ENCODE data around the gene GCNT2.
"Not testable (repeated sequence)": the region's sequence is repeated elsewhere in the genome, so short reads cannot be mapped to it uniquely, and the experiment has no call there.

Gene GCNT2

DNA sequence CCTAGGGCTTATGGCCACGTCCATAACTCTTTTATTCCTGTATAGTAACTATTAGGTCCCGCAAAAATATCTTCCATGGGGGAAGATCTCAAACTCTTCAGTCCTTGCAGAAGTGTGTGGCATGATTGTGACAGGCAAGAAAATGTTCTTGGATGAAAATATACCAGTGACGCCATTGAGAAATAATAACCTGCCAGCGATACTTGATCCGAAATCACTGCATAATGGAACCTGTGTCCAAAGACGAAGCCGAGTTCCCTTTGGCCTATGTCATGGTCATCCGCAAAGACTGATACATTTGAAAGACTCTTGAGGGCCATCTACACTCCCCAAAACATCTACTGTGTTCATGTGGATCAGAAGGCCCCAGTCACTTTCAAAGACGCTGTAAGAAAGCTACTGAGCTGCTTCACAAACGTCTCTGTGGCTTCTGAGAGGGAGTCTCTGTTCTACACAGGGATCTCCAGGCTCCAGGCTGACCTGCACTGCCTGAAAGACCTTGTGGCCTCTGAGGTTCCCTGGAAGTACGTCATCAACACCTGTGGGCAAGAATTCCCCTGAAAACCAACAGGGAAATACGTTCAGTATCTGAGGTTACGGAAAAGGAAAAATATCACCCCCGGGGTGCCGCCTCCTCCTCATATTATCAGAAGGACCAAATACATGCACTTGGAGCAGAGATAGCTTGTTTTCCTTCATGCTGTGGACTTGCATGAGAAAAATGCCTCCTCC, 6.9 kb upstream of the GCNT2 start:
- DNase-seq (ENCODE audit: low read depth): no peak

DNA sequence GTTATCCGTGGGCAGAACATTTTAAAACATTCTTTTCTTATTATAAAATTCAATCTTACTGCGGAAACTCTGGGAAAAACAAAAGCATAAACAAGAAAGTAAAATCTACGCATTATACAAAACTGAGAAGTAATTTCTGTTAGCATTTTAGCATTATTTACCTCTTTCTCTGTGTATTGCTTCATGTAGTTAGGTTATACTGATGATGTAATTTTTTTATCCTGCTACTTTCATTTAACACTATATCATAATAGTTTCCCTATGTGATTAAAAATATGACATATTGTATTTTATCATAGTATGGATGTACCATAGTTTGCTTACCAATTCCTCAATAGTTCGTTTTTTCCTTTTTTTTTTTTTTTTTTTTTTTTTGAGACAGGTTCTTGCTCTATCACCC, 4.2 kb upstream of the GCNT2 start:
- no peak for DNase-seq (ENCODE audit: low read depth)

DNA sequence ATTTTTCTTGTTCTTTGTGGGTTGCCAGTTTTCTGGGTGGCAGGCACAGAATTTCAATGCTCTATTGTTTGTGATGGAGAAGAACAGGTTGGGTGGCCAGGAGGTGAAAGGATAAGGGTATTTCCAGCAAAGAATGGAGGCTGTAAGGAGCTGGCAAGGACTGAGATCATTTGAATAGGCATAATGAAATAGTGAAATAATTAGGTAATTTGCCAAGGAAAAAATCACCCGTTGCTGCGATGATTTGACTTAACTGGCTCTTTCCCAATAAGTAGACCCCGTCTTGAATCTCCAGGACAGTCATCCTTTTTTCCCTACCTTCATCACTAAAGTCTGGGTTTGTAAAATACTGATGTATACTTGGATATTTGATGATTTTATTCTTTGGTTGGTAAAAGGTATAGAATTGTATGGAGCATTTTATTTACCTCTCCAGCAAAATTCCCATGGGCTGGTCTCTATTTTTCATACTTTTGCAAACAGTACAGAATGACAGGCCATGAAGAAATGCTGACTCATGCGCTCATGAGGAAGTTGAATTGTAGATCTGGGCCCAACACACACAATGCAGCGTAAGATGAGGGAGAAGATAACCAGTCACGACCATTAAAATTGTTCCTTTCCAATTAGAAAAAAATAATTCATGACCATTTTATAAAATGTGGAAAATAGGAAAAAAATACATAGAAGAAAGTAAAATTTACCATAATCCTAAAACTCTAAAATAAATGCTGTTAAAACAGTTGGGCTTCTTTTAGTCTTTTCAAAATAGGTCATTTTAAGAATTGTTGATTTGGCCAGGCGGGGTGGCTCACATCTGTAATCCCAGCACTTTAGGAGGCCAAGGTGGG, 2.4 kb upstream of the GCNT2 start:
- DNase-seq (ENCODE audit: low read depth): no peak

DNA sequence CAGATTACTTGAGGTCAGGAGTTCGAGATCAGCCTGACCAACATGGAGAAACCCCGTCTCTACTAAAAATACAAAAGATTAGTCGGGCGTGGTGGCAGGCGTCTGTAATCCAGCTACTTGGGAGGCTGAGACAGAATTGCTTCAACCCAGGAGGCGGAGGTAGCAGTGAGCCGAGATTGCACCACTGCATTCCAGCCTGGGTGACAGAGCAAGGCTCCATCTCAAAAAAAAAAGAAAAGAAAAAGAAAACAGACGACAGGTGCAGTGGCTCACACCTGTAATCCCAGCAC, 1.8 kb upstream of the GCNT2 start:
- DNase-seq (ENCODE audit: low read depth): not testable (repeated sequence)

DNA sequence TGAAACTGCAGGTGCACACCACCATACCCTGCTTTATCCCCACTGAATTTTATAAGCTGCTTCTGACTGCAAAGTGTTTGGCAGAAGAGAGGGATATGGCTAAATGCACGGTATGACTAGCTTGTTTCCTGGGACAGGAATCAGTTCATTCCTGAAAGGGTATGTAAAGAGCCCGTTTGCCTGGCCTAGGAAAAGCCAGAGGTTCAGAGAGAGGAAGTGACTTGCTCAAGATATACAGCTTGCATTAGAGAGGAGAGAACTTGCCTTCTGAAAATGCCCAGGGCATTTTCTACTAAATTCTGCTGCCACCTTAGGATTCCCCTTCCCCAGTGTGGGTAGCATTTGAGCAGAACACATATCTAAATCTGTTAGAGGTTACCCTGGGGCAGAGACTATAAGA, 683 bp upstream of the GCNT2 start:
- DNase-seq (ENCODE audit: low read depth): no peak

DNA sequence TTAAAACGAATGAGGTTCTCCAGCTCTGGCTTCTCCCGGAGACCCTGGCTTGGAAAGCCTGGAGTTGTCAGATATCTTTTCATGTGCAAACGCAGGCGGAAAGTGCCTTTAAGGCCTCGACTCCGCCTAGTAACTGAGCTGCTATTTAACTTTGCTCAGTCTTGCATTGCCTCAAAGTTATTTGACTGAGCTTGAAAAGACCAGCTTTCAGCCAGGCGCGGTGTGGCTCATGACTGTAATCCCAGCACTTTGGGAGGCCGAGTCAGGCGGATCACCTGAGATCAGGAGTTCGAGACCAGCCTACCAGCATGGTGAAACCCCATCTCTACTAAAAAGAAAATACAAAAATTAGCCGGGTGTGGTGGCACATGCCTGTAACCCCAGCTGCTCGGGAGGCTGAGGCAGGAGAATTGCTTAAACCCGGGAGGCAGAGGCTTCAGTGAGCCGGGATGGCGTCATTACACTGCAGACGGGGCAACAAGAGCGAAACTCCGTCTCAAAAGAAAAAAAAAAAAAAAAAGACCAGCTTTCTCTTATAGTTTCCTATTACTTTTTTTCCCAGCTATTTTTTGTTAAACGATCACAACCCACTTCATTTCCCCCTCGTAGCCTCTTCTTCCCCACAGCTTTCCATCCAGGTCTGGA, 1.9 kb downstream of the GCNT2 start:
- DNase-seq (ENCODE audit: low read depth): no peak

DNA sequence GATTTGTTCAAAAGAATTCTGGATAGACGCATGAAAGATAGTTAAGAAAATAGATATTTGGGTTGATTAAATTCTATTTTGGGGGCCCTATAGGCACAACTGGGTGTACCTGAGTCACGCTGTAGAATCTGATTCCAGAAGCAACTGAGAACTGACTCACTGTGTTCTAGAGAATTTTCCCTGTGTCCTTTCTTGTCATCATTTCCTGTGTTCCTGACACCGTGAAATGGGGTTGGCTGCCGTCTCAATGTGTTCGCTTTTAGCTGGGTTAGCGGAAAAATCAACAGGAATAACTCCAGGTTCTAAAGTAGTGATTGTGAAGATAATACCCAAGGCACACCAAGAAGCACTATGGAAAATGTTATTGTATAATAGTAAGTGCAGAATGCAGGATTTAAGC, 5.0 kb downstream of the GCNT2 start:
- DNase-seq (ENCODE audit: low read depth): no peak

DNA sequence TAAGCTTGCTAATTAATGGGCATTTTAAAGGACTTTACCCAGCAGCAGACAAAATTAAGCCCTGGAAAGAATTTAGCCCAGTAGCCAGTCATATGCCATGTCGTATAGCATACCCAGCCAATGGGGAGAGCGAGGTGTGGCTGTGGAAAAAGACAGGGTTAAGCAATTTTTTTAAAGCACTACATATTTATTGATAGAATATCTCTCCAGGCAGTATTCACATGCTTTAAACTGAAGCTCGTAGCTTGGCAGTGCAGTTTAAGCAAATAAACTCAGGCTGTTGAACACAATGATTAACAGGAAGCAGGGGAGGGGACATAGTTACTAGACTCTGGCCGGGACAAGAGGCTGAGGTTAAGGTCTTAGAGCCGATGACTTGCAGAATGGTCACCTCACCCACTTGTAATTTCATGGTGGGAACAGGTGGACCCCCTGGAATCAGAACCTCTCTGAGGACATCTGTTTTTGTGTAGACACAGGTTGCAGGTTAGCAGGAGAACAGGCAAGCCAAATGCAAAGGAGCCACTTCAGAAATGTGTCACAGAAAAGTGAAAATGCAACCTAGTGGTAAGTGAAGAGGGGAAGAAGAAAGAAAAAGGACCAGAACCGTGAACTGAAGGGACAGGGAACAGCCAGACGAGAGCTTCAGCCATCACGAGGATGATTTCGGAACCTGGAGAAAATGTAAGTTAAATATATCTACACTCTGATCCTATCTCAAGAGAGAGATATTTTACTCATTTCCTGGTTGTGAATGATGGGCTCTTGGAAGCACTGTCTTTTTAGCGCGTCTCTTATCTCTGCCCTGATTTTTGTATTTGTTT, 7.2 kb downstream of the GCNT2 start:
- no peak for DNase-seq (ENCODE audit: low read depth)

DNA sequence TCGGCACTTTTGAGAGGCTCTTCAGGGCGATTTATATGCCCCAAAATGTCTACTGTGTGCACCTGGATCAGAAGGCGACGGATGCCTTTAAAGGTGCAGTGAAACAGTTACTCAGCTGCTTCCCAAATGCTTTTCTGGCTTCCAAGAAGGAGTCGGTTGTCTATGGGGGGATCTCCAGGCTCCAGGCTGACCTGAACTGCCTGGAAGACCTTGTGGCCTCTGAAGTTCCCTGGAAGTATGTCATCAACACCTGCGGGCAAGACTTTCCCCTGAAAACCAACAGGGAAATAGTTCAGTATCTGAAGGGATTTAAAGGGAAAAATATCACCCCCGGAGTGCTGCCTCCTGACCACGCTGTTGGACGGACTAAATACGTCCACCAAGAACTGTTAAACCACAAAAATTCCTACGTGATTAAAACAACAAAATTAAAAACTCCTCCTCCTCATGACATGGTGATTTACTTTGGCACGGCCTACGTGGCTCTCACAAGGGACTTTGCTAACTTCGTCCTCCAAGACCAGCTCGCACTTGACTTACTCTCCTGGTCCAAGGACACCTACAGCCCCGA, 8.2 kb downstream of the GCNT2 start:
- DNase-seq (ENCODE audit: low read depth): no peak

DNA sequence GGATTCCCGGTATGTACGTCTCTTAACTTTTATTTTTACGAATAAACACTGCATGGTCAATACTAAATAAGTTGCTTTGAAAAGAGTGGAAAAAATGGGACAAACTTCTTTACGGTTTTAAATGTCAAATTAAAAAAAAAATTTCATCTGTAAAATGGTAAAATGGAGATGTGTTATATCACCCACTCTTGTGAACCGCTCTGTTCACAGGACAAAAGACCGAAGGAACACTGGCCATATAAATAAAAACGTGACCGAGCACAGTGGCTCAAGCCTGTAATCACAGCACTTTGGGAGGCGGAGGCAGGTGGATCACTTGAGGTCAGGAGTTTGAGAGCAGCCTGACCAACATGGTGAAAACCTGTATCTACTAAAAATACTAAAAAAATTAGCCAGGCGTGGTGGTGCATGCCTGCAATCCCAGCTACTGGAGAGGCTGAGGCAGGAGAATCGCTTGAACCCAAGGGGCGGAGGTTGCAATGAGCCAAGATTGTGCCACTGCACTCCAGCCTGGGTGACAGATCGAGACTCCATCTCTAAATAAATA, 8.8 kb downstream of the GCNT2 start:
- not testable (repeated sequence) for DNase-seq (ENCODE audit: low read depth)

DNA sequence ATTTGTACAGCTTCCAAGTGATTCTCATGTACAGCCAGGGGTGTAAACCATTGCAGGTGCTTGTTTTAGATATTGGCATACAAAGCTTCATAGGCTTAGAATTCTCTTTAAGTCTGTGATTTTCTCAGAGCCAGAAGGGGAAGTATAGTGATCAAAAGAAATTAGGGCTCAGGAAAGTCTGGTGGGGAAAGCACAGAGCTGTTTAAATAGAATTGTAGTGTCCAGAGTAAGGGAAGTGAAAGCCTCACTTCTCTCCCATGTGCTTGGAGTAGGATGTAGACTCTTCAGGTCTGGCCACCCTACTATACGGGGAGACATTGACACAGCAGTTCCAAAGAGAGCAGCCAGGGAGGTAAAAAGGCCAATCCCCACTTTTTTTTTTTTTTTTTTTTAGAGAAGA, 10.4 kb downstream of the GCNT2 start:
- no peak for DNase-seq (ENCODE audit: low read depth)

DNA sequence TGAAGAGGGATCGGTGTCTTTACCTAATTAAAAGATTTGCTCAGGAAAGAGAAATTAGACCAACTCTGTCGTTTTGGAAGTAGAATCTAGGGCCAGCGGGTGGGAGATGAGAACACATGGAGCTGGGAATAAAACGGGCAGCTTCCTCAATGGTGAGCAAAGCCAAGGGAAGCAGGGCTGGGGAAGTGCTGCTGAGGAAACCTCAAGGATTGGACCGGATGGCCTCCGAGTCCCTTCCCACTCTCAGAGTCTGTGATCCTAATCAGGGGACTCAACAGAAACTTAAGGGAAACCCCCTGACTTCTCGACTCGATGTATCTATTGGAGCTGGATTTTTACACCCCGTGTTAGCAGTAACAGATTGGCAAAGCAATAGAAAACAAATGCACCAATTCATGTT, 10.8 kb downstream of the GCNT2 start:
- no peak for DNase-seq (ENCODE audit: low read depth)

DNA sequence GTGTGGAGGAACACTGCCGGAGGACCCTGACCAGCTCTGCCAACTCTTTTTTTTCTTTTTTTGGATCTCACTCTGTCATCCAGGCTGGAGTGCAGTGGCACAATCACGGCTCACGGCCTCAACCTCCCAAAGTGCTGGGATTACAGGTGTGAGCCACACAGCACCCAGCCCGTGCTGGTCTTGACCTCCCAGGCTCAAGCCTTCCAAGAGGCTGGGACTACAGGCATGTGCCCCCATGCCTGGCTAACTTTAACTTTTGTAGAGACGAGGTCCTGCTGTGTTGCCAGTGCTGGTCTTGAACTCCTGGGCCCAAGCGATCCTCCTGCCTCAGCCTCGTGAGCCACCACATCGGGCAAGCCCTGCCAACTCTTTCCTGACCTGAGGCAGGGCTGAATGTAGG, 11.2 kb downstream of the GCNT2 start:
- no peak for DNase-seq (ENCODE audit: low read depth)

DNA sequence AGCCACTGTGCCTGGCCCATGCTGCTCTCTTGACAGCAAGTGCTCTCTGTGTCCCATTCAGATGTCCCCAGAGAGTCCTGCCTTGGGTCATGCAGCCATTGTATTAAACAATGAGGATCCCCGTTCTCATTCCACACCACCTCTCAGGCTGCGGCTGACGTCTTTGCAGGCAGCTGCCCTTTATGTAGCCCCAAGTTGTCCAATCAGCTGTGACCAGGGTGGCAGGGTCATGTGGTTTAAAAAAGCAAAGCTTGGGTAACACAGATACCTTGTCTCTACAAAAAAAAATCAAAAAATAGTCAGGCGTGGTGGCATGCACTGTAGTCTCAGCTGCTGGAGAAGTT, 13.2 kb downstream of the GCNT2 start:
- DNase-seq (ENCODE audit: low read depth): no peak

DNA sequence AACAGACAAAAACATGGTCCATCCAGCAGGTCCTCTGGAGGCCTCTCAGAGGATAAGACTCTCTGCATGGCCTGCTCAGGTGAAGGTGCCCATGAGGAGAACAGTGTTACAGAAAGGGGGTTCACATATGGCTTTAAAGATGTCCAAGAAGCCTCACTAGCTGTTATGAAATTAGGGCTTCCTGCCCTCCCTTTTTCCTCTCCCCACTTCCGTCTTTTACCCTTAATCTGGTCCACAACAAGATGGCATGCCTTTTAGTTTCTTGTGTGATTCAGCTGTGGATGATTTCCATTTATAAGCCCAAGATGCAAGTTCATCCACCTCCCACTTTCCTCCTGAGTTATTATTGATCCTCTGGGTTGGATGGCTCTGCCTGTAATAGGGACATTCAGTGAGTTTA, 14.0 kb downstream of the GCNT2 start:
- DNase-seq (ENCODE audit: low read depth): no peak

DNA sequence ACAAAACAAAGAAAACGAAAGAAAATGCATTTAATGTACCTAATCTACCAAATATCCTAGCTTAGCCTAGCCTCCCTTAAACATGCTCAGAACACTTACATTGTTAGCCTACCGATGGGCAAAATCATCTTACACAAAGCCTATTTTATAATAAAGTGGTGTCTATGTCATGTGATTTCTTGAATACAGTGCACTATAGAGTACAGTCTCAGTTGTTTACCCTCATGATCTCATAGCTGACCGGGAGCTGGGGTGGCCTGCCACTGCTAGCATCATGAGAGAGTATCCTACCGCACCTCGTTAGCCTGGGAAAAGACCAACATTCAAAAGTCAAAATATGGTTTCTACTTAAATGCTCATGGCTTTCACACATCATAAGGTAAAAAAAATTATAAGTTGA, 16.6 kb downstream of the GCNT2 start:
- DNase-seq (ENCODE audit: low read depth): no peak

DNA sequence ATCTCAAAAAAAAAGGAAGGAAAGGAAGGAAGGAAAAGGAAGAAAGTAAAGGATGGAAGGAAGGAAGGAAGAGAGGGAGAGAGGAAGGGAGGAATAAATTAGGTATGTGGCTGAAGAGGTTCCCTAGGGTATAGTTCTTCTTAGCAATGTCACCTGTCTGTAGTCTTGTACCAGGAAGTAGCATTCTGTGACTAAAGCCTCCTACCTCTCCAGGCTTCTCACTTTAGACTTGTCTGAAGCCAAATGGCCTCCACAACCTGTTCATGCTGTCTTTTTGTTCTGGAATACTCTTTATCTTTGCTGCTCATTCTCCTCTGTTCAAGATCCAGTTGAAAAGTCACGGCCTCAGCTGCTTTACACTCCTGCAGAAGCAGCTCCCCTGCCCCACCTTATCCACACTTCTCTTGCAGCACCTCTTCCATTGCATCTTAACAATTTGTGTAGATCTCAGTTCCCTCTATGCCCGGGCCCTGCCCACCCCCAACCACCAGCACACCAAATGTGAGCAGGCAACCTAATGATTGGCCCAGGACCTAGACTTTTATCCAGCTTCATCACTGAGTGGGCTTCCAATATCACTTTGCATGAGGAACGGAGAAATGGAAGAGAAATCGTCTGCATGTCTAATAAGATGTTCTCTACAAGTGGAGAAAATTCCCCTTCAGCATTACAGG, 19.1 kb downstream of the GCNT2 start:
- no peak for DNase-seq (ENCODE audit: low read depth)

DNA sequence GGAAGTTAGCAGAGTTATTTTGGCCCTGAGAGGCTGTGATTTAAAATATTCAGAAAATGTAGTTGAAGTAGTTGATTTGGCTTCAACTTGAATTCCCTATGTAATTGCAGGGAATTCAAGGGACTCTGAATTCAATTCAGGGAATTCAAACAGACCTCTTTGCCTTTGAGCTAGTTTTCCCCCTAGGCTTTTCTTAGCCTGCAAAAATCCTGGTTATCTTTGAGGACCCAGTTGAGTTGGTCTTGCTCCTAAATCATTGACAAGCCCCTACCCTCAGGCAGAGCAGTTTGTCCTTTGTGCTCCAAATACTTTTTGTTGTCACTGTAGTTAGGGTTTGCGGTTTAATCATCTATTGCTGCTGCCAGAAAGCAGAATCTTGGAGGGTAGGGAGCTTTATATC, 20.4 kb downstream of the GCNT2 start:
- no peak for DNase-seq (ENCODE audit: low read depth)

DNA sequence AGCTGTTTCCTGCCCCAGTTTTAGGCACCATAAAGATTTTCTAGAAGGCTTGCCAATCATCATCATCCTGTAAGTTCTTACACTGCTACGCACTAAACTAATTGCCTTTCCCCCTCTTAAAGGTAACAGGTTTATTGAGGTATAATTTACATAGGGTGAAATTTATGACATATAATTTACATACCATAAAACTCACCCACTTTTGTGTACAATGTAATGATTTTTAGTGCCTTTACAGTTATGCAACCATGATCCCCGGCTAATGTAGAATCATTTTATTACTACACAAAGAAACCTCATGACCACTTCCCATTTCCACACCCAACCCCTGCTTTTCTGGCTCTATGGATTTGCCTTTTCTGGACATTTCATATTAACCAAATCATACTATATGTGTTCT, 21.1 kb downstream of the GCNT2 start:
- DNase-seq (ENCODE audit: low read depth): no peak

DNA sequence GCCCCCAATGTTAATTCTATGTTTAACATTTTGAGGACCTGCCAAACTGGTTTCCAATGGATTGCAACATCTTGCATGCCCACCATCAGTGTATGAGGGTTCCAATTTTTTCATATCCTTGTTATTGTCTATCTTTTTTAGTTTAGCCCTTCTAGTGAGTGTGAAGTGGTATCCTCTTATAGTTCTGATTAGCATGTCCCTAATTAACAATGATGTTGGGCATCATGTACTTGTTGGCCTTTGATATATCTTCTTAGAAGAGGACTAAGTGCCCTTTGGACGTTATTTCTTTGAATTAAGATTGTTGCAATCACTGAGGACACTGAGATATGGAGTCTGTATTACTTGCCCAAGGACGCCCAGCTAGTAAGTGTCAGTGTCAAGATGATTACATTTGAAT, 22.3 kb downstream of the GCNT2 start:
- DNase-seq (ENCODE audit: low read depth): no peak

DNA sequence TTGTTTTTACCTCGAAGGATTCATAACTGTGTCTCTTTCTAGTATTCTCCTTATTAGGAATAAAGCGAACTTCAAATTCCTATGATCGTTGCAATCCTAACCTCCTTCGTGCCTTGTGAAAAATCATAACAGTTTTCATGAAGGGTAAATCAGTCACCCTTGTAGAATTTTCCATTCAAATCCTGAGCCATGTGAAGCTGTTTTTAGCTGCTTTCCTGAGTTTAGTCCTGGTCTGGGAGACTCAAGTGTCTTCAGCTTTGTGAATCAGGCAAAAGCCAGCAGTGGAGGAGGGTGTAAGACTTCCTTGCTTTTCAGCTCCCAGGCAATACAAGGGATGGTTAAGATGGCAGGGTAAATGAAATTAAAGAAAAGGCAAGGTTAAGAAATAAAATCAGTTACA, 24.3 kb downstream of the GCNT2 start:
- DNase-seq (ENCODE audit: low read depth): no peak
